Activated CD8-positive, alpha-beta memory T cell treated with anti-CD3 and anti-CD28 coated beads, Interleukin-2, amount 50 U/mL, for 24 hours (primary cell): ENCODE measurements around the gene INO80B.

Experiments used
- DNase-seq: peaks from one replicate; pipeline ENCODE4 v3.0.0-alpha.2; 2020; ENCODE audit errors: extremely low read depth

INO80B gene

DNA sequence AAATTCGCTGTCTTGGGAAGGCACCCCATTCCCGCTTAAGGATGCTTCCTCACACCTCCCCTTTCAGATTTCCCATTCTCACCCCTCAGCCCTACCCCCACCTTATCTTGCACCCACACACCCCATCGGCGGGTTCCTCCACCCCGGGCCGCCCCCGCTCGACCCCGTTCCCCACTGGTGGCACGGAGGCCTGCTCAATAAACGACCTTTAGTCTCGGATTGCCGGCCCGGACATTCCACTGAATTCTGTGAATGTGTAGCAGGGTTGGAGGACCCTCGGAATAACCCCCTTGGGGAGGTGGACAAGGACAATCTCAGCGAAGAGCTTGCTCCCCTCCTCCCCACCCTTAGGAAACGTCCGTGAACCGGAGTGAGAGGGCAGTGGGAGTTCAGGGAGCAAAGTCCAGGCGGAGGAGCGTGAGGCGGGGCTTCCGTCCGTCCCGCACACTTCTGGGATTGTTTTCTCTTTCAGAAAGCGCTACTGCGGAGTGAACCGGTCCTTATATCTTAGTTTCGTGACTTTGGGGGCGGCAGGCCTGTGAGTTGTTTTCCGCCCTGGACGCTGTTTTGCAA, 47.3 kb downstream of the INO80B start:
- DNase-seq, result no peak

DNA sequence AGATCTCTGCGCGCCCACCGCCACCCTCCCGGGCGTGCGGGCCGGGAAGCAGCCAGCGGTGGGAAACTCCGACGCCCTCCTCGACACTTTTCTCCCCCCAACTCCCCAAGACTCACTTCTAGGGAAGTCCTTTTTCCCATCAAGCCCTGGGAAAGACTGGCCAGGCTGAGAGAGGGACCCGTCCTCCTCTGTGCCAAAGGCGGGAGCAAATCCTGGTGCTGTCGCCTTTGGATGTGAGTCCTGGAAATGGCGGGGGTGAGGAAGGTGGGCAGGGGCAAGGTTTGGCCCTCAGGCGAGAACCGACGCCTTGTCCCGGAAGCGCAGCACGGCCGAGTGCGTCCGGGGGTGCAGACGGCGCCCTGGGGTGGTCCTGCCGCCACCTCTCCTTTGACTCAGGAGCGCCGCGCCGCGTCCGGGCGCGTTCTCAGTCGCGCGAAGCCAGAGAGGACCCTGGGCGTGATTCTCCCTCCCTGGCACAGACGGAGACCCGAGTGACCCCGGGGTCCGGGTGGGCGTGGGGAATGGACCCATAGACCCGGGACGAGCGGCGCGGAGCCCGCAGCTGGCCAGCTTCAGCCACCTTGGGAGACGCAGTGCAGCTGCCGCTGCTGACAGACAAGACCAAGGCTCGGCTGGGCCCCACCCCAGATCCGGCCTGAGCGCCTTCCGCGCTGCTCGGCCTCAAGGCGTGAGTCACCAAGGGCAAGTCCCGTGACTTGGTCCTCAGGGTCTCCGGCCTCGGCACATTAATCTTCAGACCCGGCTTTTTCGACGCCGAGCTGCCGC, 48.0 kb downstream of the INO80B start:
- DNase-seq, result no peak

DNA sequence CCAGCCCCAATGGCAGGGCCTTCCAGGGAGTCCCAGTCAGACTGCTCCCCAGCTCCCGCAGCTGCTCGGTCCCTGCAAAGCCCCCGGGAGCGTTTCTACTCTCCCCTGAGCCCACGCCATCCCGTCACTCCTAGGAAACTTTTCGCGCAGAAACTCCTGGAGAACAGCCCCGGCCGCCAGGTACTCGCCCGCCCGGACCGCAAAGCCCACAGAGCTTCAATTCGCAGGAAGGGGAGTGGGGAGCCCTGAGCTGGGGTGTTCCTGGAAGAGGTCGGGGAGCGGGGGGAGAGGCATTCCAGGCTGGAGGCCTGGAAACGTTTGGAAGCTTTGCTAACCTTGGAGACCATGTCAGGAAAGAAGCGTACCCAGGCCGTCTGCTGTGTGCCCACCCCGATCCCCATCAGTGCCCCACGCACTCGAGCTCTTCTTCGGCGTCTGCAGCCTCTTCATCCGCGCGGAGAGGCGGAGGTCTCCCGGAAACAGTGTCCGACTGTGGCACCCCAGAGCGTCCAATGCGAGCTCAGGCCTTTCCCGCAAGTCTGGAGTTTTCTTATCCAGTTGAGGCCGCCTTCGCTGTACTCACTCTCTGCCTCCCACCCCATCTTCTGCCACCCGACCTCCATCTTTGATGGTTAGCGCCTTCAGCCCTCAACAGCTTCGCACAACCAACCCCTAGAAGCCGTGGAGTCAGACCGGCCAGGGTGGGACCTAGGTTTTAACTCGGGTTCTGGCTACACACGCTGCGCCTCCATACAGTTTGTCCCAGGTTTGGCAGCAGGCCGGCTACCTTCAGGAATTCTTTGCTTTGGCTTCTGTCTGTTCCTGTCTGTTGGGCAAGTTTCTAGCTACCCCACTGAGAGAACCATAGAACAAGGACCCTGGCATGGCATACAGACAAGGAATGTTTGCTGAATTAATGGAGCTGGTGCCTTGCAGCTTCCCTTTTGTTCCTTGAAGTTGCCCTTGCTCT, 48.9 kb downstream of the INO80B start:
- DNase-seq, result no peak

DNA sequence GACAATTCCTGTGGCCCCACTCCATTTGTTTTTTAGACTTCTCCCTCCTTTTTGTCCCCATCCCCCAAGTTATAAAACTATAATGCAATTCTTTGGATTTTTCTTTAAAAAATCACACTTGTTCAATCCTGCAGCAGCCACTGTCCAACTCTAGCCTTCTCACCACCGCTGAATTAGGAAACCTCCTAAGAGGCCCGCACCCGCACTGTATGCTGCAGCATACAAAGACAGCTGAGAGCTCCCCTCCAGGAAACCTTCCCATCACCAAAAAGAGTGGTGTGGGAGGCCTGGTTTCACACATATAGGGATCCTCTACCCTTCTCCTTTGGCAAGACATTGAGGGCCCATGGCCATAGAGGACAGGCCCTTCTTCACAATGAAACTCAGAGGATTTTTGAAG, 49.7 kb downstream of the INO80B start:
- DNase-seq, result no peak

DNA sequence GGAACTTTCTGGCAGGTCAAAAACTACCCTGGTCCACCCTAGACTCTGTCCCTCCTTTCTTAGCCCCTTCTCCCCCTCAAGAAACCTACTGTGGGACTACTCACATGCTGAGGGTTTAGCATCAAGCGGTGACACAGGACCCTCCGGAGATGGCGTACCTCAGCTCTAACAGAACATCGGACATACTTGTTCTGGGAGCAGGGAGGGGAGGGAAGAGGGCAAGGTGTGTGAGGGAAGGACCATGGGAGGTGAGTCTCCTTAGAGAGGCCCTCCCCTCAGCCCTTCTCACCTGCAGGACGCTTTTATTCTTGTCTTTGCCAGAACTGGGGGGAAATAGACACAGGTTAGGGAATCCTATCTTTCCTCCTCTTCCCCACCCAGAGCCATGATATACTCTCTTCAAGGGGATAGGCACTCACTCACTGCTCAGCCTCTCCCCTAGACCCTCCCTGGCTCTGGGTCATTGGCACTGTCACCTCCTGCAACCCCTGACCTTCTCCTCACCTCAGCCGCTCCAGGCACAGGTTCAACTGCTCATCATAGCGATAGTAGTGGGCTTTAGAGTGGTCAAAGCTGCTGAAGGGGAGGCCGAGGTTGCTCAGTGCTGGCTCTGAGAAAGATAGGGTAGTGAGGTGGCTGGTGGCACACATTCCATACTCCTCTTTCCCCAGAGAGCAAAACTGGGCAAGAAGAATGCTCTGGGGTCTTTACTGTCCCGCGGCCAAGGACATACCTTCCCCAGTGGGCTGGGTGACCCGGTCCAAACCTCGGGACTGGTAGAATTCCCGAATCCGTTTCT, 50.8 kb downstream of the INO80B start:
- DNase-seq, result no peak

DNA sequence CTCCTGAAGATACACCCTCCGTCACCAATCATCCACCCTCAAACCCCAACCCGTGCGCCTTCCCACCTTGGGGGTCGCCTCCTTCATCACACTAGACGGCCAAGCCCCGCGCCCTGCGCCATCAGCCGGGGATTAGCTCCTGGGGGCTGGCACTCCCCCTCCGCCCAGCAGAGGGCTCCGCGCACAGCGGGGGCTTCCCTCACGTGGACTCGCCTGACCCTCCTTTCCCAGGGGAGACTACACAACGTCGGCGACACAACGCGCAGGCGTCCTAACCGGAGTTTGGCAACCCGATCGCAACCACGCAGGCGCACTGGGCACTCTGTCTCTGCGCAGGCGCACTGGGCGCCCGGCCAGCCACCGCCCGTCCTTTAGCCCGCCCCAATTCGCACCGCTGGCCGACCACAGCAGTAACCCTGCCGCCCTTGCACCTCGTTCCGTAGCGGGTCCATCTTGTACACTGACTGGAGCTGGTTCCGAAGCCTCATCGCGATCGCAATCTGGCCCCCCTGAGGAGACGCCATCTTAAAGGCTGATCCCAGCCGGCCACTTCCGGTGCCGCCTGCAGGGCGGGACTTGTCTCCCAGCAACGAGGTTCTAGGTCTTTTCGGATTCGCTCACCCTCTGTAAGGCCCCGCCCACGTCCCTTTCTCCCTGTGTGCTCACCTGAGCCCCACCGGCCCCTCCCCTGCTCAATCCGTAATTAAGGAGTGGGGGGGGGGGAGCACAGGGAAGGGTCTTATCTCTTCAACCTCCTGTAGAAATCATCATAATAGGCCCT, 52.4 kb downstream of the INO80B start, which contains the start of gene PCGF1:
PCGF1 (minus strand) TSS at position 551 of the 781 bp plus-strand sequence; CDS start at position 524, 27 bp downstream.
- peak; percentile 94 for DNase-seq
